OCI-LY1 (cell line): Measurements from ENCODE around the gene FKBP3.

Experiments used
- H2AFZ ChIP-seq: fragments of 200-600 bp; sonication (generic), shearing (Covaris generic); 2 replicates; pipeline ENCODE4 v1.6.0; 2014; ENCODE audit warnings: antibody characterized with exemption, mild to moderate bottlenecking, low read length
- H3F3A ChIP-seq: fragments of 200-600 bp; sonication (generic), shearing (Covaris generic); 2 replicates; pipeline ENCODE4 v1.6.0; 2014; ENCODE audit warnings: mild to moderate bottlenecking, antibody characterized with exemption, low read length, moderate library complexity; ENCODE audit not compliant: insufficient read depth
- H3K27ac ChIP-seq: fragments of 200-600 bp; sonication (generic); 2 replicates; pipeline ENCODE4 v1.5.1; 2014; ENCODE audit warnings: low read length, mixed run types, mild to moderate bottlenecking, low read depth; ENCODE audit not compliant: poor library complexity, severe bottlenecking
- H3K27me3 ChIP-seq: fragments of 200-600 bp; sonication (generic); 2 replicates; pipeline ENCODE4 v1.6.0; 2014; ENCODE audit warnings: antibody characterized with exemption, mild to moderate bottlenecking, low read length, moderate library complexity; ENCODE audit not compliant: insufficient read depth
- H3K36me3 ChIP-seq: fragments of 200-600 bp; sonication (generic); 2 replicates; pipeline ENCODE4 v1.6.1; 2014; ENCODE audit warnings: mild to moderate bottlenecking, antibody characterized with exemption, low read length, moderate library complexity, mixed read lengths; ENCODE audit not compliant: insufficient read depth
- H3K4me1 ChIP-seq: fragments of 200-600 bp; sonication (generic); 2 replicates; pipeline ENCODE4 v1.5.1; 2014; ENCODE audit warnings: mild to moderate bottlenecking, low read length, moderate library complexity; ENCODE audit not compliant: insufficient read depth, severe bottlenecking
- H3K4me2 ChIP-seq: fragments of 200-600 bp; sonication (generic), shearing (Covaris generic); 2 replicates; pipeline ENCODE4 v1.6.1; 2014; ENCODE audit warnings: low read length
- H3K4me3 ChIP-seq: fragments of 200-600 bp; sonication (generic); 2 replicates; pipeline ENCODE4 v1.5.1; 2014; ENCODE audit warnings: low read length, low read depth, mild to moderate bottlenecking, mixed read lengths; ENCODE audit not compliant: poor library complexity, severe bottlenecking
- H3K79me2 ChIP-seq: fragments of 200-600 bp; shearing (Covaris generic); 2 replicates; pipeline ENCODE4 v1.6.1; 2016; ENCODE audit warnings: mixed run types, low read length, mixed read lengths; ENCODE audit not compliant: insufficient read depth
- H3K9ac ChIP-seq: fragments of 200-600 bp; sonication (generic), shearing (Covaris generic); 2 replicates; pipeline ENCODE4 v1.6.1; 2014; ENCODE audit warnings: mild to moderate bottlenecking, low read length, mixed read lengths
- H3K9me2 ChIP-seq: fragments of 200-600 bp; sonication (generic), shearing (Covaris generic); 2 replicates; pipeline ENCODE4 v1.6.1; 2014; ENCODE audit warnings: low read depth, mild to moderate bottlenecking, low read length, mixed read lengths
- H3K9me3 ChIP-seq: fragments of 200-600 bp; shearing (Covaris generic); 2 replicates; pipeline ENCODE4 v1.6.1; 2014; ENCODE audit warnings: low read length, mixed read lengths
- H4K20me1 ChIP-seq: fragments of 200-600 bp; sonication (generic), shearing (Covaris generic); 2 replicates; pipeline ENCODE4 v1.6.0; 2016; ENCODE audit warnings: mild to moderate bottlenecking, low read length; ENCODE audit not compliant: insufficient read depth
- EZH2 ChIP-seq: fragments of 200-600 bp; sonication (generic), shearing (Covaris generic); IDR thresholded peaks from 2 replicates; pipeline ENCODE4 v1.8.0; 2017; ENCODE audit warnings: borderline replicate concordance, mixed run types, mild to moderate bottlenecking, antibody characterized with exemption, low read length, moderate library complexity, mixed read lengths
- TF ChIP-seq, protein P1 (sequence below): fragments of 200-600 bp; sonication (generic), shearing (Covaris generic); IDR thresholded peaks from 2 replicates; pipeline ENCODE4 v1.5.1; 2017; ENCODE audit warnings: mild to moderate bottlenecking, antibody characterized with exemption, low read length, moderate library complexity, mixed read lengths

Gene FKBP3

DNA sequence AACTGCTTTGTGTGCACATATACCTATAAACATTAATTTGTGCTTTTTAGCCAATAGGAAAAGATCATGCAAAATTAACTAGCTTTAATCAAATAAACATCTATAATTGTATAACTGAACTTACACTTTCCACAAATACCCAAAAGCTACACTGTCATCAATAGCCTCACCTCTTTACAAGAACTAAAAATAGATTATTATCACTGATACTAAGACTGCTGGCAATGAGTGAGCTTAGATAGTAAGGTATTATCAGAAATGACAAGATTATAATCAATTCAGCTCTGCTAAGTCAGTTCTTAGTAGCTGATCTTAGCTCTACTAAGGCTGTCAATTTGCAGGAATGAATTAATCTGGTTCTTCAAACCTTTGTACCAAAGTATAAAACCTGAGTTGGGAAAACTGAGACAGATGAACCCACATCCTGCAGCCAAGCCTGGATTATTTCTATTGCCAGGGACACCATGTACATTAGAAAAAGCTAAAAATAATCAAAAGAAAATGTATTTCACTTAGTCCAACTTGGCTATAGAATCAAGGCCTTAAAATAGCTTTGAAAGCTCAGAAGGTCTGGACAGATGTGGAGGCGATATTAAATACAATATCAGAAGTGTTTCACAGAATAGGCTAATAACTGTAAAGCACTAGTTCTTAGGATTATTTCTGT lies 5.2 kb downstream of the FKBP3 start:
- Histone ChIP-seq H3K27ac (no peak overlapping the region), H3K36me3 (peaks cover 34% of the 10 kb centered on the region), H2AFZ (no peak overlapping the region), H3K4me1 (peaks cover 14% of the 10 kb centered on the region), H3F3A (no peaks in the 10 kb centered on the region), H3K27me3 (no peaks in the 10 kb centered on the region), H3K4me2 (no peak overlapping the region), H3K4me3 (no peak overlapping the region), H3K9ac (no peak overlapping the region), H4K20me1 (no peaks in the 10 kb centered on the region), H3K79me2 (peaks cover 7% of the 10 kb centered on the region), H3K9me3 (no peaks in the 10 kb centered on the region), H3K9me2 (no peaks in the 10 kb centered on the region)
- TF ChIP-seq EZH2 = no peak
- TF ChIP-seq, protein P1, sequence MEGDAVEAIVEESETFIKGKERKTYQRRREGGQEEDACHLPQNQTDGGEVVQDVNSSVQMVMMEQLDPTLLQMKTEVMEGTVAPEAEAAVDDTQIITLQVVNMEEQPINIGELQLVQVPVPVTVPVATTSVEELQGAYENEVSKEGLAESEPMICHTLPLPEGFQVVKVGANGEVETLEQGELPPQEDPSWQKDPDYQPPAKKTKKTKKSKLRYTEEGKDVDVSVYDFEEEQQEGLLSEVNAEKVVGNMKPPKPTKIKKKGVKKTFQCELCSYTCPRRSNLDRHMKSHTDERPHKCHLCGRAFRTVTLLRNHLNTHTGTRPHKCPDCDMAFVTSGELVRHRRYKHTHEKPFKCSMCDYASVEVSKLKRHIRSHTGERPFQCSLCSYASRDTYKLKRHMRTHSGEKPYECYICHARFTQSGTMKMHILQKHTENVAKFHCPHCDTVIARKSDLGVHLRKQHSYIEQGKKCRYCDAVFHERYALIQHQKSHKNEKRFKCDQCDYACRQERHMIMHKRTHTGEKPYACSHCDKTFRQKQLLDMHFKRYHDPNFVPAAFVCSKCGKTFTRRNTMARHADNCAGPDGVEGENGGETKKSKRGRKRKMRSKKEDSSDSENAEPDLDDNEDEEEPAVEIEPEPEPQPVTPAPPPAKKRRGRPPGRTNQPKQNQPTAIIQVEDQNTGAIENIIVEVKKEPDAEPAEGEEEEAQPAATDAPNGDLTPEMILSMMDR = no peak

DNA sequence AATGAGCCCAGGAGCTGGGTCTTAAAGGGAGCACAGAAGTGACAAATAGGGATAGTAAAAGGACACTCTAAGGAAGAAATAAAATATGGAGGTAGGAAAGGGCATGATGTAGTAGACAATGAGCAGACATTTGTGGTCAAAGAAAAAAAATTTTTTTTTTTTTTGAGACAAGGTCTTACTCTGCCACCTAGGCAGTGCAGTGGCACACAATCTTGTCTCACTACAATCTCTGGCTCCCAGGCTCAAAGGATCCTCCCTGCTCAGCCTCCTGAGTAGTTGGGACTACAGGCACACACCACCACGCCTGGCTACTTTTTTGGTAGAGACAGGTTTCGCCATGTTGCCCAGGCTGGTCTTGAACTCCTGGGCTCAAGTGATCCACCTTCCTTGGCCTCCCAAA lies 8.5 kb downstream of the FKBP3 start:
- no peaks in the 10 kb centered on the region for H3K79me2 ChIP-seq
- no peak overlapping the region for H3K4me3 ChIP-seq
- no peaks in the 10 kb centered on the region for H3K9me3 ChIP-seq
- H3F3A ChIP-seq = no peaks in the 10 kb centered on the region
- TF ChIP-seq, protein P1 = no peak
- no peak for TF ChIP-seq EZH2
- H3K9me2 ChIP-seq = no peaks in the 10 kb centered on the region
- H4K20me1 ChIP-seq = no peaks in the 10 kb centered on the region
- H2AFZ ChIP-seq = no peak overlapping the region
- no peaks in the 10 kb centered on the region for H3K27me3 ChIP-seq
- H3K4me1 ChIP-seq = peaks cover 3% of the 10 kb centered on the region
- no peak overlapping the region for H3K27ac ChIP-seq
- H3K4me2 ChIP-seq = no peak overlapping the region
- peaks cover 65% of the 10 kb centered on the region for H3K36me3 ChIP-seq
- no peak overlapping the region for H3K9ac ChIP-seq

DNA sequence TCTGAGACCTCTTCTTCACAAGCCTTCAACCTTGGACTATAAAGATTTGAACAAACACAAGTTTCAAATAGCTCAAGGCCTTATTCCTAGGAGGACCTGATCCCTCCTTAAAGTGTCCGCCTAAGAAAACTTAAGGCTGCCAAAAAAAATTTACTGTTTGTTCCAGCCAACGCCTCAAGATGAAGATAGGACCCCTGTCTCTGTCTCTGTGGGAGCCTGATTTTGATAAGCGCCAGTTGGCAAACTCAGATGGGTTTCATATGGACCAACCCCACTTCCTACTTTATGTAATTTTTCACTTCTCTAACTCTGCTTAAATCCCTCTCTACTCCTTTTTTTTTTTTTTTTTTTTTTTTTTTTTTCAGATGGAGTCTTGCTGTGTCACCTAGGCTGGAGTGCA lies 11.0 kb downstream of the FKBP3 start:
- no peak overlapping the region for H3K4me2 ChIP-seq
- H3F3A ChIP-seq = no peaks in the 10 kb centered on the region
- H3K79me2 ChIP-seq = no peaks in the 10 kb centered on the region
- no peak overlapping the region for H3K9ac ChIP-seq
- no peaks in the 10 kb centered on the region for H3K27me3 ChIP-seq
- no peaks in the 10 kb centered on the region for H3K4me1 ChIP-seq
- no peak overlapping the region for H2AFZ ChIP-seq
- no peak overlapping the region for H3K27ac ChIP-seq
- no peaks in the 10 kb centered on the region for H4K20me1 ChIP-seq
- no peak for TF ChIP-seq EZH2
- TF ChIP-seq, protein P1 = no peak
- peaks cover 81% of the 10 kb centered on the region for H3K36me3 ChIP-seq
- no peaks in the 10 kb centered on the region for H3K9me2 ChIP-seq
- no peak overlapping the region for H3K4me3 ChIP-seq
- H3K9me3 ChIP-seq = no peaks in the 10 kb centered on the region
